GM21576 (cell line): ENCODE data around the gene RASGRP2.
"Not testable (repeated sequence)": the region's sequence is repeated elsewhere in the genome, so short reads cannot be mapped to it uniquely, and the experiment has no call there.

Experiments
- ATAC-seq: cut with Tn5 transposase; IDR thresholded peaks from one replicate; pipeline ENCODE4 v1.9.1; 2021; ENCODE audit warnings: mild to moderate bottlenecking, moderate library complexity; ENCODE audit not compliant: unreplicated experiment

The RASGRP2 gene

DNA sequence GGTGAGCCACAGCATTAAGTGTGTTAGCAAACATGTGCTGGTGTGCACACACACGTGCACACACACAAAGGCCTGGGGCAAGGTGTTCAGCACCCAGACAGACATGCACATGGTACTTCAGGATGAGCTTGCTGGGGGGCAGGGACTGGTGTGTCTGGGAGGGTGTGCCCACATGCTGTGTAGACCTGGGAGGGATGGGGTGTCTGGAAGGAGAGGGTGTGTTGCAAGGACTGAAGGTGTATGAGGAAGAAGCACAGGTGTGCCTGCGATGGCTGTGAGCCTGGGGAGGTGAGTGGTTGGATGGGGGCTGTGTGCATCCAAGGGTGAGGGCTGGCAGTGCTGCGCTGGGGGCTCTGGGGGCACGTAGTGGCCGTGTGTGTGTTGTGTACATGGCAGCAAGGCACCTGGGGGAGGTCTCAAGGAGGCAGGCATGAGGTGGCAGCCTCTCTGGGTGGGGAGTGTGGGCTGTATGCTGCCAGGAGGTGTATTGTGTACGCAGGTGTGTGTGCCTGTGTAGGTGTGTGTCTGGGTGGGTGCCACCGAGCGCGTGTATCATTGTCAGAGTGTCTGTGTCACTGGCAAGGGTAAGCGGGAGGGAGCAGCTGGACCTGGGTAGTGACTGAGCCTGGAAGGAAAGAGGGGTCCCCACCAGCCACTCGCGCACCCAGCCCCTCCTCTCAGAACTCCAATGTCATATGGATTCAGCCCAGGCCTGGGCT lies 23.1 kb downstream of the RASGRP2 start:
- ATAC-seq = no peak

DNA sequence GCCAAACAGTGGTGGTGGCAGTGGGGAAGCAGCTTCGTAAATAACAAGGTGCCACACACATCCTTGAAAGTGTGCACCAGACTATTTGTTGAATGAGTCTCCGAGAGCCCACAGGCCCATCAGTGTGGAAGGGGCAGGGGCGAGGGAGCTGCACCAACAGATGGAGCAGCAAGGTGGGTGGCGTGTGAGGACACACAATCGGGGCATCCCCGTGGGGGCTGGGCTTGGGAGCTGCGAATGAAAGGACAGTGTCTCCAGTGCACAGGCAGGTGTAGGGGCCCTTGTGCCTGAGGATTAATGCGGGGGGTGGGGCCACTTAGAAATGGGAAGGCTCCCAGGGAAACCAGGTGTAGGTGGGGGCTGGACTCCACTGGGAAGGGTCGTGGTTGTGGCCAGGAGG lies 23.8 kb downstream of the RASGRP2 start:
- ATAC-seq = no peak

DNA sequence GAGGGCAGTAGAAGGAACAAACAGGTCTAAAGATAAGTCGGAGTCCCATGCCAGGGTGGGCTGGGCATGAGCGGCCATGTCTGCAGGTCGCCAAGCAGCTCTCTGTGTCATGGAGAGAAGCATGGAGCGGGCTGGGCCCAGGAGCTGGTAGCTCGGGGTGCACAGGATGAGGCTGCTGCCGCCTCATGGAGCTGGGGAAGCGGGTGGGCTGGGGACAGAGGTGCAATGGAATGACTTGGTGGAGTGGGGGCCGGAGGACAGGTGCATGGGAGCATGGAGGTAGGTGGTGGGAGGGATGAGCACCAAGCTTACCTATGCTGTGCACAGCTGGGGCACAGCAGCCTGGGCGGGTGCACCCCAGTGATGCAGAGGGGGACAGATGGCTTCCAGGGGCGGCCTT lies 24.5 kb downstream of the RASGRP2 start:
- ATAC-seq = no peak

DNA sequence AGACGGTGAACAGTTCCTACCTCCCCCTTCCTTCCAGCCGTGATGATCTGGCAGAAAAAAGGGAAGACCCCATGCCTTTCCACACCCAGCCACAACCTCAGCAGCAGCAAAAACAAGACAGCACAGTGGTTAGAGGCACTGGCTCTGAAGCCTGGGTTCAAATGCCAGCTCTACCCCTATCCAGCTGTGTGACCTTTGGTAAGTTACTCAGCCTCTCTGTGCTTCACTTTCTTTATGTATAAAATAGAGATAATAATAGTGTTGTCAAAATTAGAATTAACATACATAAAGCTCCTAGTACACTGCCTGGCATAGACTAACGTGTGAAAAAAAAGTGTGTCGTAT lies 25.2 kb downstream of the RASGRP2 start:
- no peak for ATAC-seq

DNA sequence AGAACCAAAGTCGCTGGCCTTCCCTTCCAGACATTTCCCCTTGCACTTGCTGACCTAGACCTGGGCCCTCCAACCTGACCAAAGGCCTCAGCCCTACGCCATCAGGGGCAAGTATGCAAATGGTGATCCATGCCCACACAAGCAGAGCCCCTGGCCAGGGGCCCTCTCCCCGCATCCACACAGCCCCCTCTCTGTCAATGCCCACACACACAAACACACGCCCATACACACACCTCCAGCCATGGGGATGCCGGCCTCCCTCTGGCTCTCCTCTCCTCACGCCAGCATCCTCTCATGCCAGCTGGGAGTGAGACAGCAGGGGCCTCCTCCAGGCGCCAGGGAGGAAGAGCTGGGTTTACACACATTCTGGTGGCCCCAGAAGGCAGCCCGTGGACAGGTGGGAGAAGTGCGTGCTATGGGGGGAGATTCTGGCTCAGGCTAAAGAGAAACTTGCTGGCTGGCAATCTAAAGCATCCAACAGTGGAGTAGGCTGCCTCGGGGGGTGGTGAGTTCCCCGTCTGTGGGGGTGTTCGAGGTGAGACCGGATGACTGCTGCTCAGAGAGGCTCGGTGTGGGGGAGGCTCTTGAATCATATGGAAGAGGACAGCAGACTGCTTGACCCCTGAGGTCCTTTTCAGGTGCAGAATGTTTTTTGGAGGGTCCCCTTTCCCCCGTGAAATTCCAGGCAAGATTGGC lies 25.7 kb downstream of the RASGRP2 start:
- no peak for ATAC-seq

DNA sequence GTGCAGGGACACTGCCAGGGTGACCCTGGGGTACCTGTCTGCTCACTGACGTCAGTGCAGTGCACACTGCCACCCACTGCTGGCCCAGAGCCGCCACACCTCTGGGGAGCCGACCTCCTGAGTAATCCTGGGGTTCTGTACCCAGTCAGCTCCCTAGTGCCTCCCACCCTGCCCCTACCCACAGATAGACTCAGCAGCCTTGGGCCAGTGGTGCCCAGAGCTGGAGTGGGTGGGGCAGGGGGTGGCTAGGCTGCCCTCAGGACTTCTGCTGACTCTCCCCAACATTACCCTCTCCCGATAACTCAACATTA lies 26.7 kb downstream of the RASGRP2 start:
- ATAC-seq = no peak

DNA sequence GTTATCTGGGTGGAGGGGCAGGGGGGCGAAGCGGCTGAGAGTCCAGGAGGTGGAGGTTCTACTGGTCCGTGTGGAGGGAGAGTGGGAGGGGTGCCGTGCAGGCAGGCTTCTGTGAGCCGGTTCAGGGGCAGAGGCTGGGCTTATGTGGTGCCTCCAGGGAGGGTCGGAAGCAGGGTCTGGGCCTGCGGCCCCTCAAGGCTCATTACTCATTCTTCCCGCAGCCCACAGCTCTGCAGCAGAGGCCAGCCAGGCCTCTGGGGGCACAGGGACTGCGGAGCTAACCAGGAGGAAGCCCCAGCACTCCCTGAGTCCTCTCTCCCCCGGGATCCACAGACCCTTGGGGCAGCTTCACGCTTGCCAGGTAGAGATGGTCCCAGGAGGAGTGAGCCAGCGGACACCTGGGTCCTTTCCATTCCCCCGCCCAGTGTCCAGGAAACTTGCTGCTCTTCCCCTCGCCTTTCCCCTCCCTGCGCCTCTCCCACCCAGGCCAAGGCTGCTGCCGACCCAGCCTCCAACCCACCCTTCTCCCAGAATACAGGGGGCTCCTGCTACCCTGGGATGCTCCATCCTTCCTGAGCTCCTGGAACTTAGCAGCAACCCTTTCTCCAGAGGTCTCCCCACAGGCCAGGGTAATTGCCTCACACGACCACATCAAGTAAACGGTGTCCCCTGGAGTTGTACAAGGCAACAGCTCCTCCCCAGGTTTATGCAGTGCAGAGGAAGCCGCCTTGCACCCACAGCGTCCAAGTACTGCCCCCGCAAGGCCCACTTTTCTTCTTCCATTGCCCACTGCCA lies 27.3 kb downstream of the RASGRP2 start:
- no peak for ATAC-seq

DNA sequence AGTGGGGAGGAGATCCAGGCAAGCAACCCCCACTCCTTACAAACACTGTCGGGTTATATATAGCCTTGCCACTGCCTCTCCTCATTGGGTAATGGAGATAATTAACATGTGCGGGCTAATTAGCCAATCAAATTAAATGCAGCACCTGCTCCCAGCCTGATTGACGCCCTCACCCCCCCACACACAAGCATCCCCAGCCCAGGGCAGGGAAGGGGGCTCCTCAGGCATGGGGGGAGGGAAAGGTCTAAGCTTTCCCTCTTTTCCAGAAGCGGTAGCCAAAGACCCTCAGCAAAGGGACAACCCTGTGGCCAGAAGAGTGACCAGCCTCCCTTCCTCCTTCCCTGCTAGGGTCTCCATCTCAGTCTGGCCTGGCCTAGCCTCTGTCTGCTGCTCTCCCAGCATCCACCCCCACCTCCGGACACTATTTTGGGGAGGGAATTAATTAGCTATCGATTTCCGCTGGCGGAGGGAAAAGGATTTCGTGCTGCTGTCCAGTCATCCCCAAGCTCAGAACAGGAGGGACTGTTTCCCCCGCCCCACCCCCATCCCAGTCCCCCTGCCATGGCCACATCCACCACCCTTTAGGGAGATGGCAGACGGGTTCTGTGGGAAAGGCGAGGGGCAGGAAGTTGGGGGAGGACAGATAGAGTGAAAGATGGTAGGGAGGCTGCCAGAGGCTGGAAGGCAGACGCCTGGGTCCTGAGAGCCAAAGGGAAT lies 28.0 kb downstream of the RASGRP2 start:
- no peak for ATAC-seq

DNA sequence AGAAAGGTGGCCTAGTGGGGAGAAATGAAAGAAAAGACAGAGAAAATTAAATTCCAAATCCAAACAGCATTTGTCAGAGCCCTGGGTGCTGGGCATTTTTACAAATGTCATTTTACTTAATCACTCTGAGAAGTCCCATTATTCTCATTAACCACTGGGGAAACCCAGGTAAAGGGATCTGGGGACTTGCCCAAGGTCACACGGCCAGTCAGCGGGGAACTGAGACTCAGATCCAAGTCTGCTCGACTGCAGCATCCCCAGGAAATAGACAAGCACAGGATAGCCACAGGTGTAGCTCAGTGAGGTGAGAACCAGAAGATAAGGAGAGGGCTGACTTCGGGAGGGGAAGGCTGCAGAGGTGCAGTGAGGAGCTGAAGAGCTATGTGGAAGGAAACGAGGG lies 28.8 kb downstream of the RASGRP2 start:
- no peak for ATAC-seq

DNA sequence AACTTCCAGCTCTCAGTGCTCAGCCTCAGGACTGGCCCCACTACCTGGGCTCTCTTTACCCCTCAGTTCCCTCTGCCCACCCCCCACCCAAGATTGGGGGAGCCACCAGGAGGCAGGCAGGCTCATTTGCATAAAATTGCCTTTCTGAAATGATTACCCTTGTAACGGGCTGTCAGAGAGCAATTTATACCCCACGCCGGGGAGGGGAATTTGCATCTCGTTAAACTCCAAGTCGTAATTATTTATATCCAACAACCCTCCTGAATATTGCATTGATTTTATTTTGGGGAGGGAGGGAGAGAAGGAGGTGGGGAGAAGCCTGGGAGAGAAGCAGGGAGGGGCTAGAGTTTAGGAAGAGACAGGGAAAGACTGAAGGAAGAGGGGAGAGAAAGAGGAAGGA lies 29.3 kb downstream of the RASGRP2 start:
- no peak for ATAC-seq

DNA sequence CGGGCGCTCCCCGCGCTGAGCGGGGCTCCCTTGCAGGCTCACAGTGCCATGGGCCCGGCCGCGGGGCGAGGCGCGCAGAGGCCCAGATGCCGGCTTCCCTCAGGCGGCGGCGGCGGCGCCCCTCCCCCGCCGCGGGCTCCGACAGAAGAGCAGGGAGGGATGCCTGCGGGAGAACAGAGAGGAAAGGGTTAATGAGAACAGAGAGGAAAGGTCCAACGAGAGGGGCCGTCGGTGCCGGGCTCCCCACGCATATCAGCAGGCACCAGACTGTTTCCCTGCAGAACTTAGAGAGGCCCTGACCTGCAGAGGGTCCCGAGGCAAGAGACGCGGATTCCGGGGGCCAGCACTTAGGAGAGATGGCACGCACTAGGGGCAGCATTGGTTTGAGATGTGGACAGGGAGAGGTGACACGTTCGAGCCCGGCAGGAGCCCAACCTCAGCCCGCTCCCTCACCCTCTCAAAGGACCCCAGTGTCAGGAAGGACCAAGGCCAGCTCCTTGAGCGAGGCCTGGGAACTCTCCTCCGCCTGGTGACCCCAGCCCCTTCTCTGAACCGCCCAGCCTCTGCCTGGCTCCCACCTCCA lies 30.1 kb downstream of the RASGRP2 start:
- no peak for ATAC-seq

DNA sequence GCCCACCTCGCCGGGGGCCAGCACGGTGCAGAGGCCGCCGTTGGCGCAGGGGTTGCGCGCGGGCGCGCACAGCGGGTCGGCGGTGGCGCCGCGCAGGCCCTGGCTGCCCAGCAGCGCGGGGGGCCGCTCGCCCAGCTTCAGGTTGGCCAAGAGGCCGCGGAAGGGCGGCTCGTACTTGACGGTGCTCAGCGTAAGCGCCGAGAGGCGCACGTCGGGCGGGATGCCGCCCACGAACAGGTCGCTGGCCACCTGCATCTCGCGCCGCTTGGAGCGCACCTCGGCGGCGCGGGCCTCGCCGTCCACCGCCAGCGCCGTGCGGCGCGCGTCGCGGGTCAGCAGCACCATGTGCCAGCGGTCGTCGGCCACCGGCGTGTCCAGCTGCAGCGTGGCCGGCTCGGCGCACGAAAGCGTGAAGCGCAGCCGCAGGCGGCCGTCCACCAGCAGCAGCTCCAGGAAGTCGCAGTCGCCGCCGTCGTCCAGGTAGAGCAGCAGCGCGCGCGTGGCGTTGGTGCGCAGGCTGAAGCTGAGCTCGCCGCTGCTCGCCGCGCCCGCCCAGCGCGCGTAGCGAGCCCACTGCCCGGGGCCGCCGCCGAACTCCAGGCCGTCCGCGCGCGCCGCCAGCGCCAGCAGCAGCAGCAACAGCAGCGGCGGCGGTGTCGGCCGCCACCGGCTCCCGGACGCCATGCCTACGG lies 30.8 kb downstream of the RASGRP2 start:
- ATAC-seq = no peak

DNA sequence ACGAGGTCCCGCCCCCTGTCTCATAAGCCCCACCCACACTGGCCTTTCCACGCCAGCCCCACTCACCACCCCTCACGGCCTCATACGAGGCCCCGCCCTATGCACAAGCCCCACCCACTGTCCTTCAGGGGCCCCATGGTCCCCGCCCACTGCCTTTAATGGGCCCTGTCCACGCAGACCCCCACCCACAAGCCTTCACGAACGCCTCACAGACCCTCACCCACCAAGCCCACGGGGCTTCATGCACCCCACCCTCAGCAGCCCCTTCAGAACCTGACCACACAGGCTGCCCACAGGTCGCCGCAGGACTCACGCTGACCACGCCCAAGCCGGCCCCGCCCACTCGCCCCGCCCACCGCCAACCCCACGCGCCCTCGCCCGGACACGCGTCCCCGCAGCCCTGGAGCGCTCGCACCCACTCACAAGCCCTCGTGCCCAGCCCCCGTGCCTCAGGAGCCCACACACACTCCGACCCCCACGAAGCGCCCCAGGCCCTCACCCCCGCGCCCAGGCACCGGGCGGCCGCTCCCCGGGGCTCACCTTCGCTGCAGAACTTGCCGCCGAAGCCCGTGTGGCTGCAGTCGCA lies 31.4 kb downstream of the RASGRP2 start:
- ATAC-seq = no peak

DNA sequence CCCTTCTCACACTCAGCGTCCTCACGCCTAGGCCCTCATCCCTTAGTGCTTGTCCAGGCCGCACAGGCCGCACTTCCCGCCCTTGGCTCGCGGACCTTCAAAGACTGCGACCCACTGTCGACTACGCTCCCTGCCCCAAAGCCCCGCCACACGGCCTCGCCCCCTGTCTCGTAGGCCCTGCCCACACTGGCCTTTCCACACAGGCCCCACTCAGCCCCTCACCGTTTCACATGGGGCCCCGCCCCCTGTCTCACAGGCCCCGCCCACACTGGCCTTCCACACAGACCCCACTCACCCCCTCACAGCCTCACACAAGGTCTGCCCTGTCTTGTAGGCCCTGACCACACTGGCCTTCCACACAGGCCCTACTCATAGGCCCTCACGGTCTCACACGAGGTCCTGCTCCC lies 32.0 kb downstream of the RASGRP2 start:
- no peak for ATAC-seq

DNA sequence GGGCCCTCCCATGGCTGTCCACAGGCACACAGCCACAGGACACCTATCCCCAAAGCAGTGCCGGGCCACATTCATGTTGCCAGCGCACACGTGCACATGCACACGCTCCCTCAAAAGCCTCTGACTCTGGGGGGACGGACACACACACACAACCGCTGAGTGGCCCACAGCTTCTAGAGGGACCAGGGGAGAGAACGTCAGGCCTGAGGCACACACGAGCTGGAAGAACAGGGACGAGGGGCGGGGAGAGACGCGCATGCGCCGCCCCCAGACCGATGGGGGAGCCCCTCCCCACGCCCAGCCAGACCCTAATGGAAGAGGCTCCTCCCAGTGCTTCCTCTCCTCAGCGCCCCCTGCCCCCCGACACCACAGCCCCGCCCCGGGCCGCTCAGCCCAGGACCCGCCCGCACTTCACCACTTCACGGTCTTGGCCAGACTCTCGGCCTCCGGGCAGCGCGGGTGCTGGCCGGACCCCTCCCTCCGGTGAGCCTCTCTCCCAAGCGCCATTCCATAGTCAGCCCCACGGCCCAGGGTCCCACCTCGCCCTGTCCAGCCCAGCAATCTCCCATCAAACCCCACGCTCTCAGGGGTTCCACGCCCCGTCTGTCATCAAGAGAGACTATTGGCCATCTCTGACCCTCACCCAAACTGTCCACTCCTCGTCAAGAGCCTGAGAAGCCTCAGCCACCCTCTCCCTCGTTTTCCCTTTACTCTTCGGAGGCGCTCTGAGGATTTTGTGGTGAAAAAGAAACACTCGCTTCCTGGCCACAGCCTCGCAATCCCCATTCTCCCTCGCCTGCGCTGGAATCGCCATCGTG lies 32.6 kb downstream of the RASGRP2 start:
- ATAC-seq = no peak

DNA sequence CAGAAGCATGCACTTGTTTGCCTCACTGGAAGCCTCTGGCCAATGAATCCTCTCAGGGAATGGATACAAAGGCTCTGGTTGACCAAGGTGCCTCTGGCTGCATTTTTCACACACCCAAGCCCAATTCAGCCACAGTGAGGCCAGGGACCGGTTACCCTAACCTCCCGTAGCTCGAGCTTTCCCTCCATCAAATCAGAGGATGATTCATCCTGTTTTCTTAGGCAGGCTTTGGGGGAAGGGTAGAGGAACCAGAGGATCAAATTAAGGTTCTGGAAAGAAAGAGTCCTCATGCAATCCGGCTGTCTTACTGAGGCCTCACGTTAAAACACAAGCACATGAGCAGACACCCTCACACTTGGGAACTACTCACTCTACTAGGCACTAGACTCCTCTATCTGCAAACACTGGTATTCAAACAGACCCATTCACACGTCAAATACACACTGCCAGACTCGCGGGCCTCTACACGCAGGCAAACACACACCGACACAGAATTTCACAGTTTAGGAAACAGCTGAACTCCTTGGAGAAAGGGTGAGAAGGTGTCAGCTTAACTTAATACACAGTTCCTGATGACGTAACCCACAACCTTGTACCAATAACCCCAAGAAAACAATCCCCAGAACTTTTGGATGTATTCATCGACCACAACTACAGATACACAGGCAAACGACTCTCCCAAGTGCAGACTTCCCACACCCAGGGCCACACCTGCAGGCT lies 33.4 kb downstream of the RASGRP2 start:
- no peak for ATAC-seq

DNA sequence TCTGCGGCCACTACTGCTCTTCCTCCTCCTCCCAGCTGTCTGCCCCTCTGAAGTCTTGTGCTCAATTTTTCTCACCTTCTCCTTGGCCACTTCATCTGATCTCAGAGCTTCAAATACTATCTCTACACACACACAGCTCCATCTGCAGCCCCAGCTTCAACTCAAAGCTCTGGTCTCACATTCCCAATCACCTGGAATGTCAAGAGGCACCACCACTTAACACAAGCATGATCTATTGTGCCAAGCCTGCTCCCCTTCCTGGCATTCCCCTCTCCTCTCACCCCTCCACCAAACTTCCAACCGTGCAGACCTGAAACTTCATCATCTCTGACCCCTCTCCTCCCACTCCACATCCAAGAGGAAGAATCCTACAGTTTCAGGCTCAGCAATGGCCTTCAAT lies 38.4 kb downstream of the RASGRP2 start:
- no peak for ATAC-seq

DNA sequence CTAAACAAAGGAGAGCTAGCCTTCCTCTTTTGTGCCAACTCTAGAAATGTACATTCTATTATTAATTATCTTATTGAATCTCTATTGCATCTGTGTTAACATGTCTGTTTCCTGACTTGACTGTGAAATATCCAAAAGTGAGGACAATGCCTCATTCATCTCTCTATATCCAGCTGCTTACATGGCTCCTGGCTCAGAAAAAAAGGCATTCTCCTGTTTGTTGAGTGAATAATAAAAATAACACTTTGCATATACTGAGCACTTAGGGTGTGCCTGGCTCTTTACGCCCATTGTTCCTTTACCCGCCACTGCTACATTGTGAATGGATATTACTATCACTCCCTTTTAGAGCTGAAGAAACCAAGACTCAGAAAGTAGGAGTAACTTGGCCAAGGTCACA lies 40.9 kb downstream of the RASGRP2 start:
- no peak for ATAC-seq

DNA sequence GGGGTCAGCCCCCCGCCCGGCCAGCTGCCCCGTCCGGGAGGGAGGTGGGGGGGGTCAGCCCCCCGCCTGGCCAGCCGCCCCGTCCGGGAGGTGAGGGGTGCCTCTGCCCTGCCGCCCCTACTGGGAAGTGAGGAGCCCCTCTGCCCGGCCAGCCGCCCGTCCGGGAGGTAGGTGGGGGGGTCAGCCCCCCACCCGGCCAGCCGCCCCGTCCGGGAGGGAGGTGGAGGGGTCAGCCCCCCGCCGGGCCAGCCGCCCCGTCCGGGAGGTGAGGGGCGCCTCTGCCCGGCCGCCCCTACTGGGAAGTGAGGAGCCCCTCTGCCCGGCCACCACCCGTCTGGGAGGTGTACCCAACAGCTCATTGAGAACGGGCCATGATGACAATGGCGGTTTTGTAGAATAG lies 42.0 kb downstream of the RASGRP2 start:
- ATAC-seq = not testable (repeated sequence)
